Heart left ventricle (tissue), 13 donors: Measurements from ENCODE around the gene KISS1R.

Experiments used
- POLR2A ChIP-seq, 2 donors: fragments of 450-650 bp; IDR thresholded peaks; one replicate each; pipeline ENCODE4 v1.6.1; 2017; ENCODE audit warnings: antibody characterized with exemption in 2 of 2, mild to moderate bottlenecking in 2 of 2, moderate library complexity in 2 of 2
- TF ChIP-seq, protein P1 (sequence below), 12 donors: fragments of 200-600 bp; sonication (generic) in 4 of 12; IDR thresholded peaks; one replicate each; pipeline versions ENCODE4 v1.5.0 to v1.8.0; 2018 to 2022; ENCODE audit warnings: antibody characterized with exemption in 12 of 12, mild to moderate bottlenecking in 5 of 12
- donor health status: ischemic (EF 13 %, LVEDD 7.1; RV severe dilation, severe dysfunction).
- donor health status: DM: no; HTN: yes; CAD: no.
- donor health status: DM: no; HTN: no; CAD: no.
- donor health status: ischemic (EF 25% LVEDD 6.9; RV normal size, moderate dysfunction).
- donor health status: ischemic (EF 25% LVEDD 5.7; RV mildly dilated, moderate dysfunction).
- donor health status: ischemic (EF 35%, LVEDD 5.7; RV mildly dilated, moderate dysfunction).
- donor health status: nonischemic (EF 11% LVEDD 7.7; RV severe dilation, severe dysfunction).
- donor health status: DM: yes; HTN: yes; CAD: no.
- donor health status: PGD.
- donor health status: ischemic (EF 29% LVEDD 5.4; RV normal size, mild dysfunction).
- donor health status: nonischemic (EF 23%, LVEDD 6.1; RV moderate dilation, normal function).

DNA sequence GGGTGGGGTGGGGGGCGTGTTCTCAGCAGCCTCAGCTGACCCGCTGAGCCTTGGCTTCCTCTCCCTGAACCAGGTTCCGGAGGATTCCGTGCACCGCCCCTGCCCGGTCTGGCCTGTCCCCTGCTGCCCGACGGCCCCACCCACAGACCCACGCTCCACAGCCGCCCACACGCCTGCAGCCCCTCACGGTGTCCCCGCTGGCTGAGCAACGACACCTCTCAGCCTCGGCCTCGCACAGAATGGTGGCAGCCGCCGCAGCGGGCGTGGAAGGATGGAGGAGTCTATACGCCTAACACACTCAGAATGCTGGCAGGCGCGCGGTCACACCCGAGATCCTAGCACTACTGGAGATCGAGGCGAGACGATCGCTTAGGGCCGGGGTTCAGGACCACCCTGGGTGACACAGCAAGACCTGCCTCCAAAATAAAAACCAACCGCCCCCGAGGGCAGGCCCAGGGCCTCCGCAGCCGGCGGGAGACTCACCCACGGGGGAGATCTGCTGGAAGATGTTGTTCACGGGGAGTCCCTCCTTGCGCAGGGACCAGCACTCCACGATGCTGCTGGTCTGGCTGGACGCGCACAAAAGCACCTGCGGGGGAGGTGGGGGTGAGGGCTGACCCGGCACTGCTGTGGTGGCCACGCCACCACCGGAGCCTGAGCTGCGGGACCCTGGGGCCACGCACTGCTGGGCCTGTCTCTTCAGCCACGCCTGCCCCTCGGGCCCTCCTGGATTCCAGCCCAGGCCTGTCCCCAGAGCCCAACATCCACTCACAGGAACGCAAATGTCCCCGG is 32.5 kb upstream of the KISS1R start:
- TF ChIP-seq, protein P1, sequence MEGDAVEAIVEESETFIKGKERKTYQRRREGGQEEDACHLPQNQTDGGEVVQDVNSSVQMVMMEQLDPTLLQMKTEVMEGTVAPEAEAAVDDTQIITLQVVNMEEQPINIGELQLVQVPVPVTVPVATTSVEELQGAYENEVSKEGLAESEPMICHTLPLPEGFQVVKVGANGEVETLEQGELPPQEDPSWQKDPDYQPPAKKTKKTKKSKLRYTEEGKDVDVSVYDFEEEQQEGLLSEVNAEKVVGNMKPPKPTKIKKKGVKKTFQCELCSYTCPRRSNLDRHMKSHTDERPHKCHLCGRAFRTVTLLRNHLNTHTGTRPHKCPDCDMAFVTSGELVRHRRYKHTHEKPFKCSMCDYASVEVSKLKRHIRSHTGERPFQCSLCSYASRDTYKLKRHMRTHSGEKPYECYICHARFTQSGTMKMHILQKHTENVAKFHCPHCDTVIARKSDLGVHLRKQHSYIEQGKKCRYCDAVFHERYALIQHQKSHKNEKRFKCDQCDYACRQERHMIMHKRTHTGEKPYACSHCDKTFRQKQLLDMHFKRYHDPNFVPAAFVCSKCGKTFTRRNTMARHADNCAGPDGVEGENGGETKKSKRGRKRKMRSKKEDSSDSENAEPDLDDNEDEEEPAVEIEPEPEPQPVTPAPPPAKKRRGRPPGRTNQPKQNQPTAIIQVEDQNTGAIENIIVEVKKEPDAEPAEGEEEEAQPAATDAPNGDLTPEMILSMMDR (IDR thresholded peaks at IDR 0.05), result no peak
- TF ChIP-seq POLR2A (IDR thresholded peaks at IDR 0.05), result no peak
